GM18508 (cell line): ENCODE measurements around the gene FAM149A.

Experiments used
- ATAC-seq: cut with Tn5 transposase; IDR thresholded peaks from one replicate; pipeline ENCODE4 v1.9.1; 2021; ENCODE audit warnings: moderate number of reproducible peaks; ENCODE audit not compliant: insufficient read depth, unreplicated experiment

The FAM149A gene

DNA sequence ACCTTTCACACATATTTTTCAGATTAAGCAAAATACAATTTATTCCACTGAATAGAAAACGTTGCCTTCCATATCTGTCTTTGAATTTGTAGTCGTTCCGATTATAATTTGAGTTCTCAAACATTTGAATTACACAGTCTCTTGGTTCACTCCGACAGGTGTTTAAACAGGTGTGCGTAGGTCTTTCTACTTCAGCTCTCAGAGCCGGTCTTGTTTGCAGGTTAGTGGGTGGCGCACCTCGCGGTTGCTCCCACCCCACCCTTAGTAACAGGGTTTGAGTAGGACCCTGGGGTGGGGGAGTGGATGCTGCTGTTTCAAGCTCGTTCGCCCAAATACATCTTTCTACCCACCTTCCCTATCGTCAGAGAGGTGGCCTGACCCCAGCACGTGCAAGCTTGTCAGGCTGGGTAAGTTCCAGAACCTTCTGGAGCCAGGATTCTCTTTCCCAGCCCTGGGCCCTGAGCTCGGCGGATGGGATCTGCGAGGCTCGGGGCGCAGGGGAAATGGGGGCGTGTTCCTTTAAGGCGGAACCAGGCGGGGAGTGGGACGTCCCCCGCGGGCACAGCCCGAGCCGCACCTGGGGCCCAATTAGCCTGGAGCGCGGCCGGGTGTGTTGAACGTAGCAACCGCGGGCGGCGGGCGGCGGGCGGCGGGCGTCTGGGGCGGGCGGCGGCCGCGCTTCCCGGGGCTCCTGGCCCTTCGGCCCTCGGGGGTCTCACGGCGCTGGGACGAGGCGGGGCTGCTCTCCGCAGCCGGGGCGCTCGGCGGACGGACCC is at the start of gene FAM149A:
FAM149A (plus strand) TSS at position 591 of the 776 bp plus-strand sequence.
- no peak for ATAC-seq

DNA sequence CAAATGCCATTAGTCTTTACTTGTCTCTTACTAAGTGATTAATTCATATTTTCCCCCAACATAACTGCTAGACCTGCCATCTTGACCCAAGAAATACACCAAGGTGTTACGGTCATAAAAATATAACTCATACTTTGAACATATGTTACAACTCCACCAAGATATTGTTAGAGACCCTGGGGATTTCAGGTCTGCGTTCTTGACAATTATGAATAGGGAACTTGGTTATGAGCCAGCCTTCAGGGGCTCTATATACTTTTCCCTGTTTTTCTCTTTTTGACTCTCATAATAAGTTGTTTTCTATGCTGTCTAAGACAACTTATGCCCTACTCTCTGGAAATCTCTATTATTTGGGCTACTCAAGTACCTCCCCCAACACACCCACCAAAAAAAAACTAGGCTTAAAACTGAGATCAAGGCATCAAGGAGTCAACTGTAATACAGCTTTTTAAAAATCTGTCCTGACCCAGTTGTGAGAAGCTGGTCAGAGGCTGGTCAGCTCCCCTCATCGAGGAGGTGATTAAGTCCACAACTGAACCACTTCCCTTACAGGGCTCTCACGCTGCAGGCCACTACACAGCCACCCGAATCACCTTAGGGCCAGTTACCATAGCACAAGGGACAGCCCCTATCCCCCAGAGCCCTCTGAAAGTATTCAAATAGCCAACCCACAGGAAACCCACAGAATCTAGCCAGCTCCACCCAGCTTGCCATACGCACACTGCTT is 46.1 kb upstream of the FAM149A start:
- ATAC-seq: peak; percentile 99

DNA sequence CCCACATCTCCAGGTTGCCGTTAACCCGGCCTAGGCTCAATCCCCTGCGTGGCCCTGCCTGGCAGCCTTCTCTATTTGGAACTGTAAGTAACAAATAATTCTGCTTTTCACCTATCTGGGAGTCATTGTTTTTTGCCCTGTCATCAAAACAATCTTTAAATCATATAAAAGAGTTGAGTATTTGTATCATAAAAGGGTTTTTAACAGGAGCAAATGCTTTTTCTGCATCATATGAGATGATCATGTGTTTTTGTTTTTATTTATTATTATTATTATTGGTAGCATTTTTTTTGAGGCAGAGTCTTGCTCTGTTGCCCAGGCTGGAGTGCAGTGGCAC is 45.6 kb upstream of the FAM149A start:
- ATAC-seq: no peak

DNA sequence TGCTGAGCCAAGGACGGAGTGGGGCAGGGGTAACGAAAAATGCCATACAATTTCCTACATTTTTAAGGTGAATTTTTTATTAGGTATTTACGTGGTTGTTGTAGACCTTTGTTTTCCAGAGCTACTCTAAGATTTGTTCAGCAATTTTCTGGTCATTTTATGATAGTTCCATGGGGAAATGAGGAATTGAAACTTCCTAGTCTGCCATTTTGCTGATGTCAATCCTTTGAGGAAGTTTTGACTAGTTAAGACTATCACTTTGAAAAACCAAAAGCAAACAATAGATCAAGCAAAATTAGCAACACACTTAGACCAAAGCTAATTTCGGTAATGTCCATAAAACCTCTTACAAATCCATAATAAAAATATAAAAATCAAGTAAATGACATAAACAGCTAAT is 42.6 kb upstream of the FAM149A start:
- no peak for ATAC-seq

DNA sequence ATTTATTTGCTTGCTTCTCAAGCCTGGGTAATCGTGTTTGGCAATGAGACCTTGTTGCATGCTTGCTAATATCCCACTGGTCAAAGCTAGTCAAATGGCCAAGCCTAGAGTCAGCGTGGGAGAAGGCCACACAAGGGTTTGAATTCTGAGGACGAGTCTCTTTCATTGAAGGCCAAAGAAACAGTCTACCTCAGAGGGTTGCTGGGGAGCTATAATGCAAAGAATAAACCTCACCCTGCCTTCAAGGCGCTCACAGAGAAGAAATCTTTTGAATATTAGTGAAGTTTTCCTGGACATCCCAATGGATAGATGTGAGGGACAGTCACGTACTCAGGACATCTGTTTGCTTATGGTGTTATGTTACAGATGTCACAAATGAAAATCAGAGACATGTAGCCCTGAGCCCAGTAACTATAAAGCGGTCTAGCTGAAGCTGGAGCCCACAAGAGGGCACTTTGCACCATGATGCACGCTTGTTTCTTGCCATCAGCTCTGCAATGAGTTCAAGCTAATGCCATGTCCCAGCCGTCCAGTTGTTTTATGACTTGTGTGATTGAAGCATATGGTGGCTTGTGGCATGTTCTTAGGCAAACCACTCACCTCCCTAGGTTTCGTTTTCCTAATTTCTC is 36.6 kb upstream of the FAM149A start:
- peak; percentile 86 for ATAC-seq

DNA sequence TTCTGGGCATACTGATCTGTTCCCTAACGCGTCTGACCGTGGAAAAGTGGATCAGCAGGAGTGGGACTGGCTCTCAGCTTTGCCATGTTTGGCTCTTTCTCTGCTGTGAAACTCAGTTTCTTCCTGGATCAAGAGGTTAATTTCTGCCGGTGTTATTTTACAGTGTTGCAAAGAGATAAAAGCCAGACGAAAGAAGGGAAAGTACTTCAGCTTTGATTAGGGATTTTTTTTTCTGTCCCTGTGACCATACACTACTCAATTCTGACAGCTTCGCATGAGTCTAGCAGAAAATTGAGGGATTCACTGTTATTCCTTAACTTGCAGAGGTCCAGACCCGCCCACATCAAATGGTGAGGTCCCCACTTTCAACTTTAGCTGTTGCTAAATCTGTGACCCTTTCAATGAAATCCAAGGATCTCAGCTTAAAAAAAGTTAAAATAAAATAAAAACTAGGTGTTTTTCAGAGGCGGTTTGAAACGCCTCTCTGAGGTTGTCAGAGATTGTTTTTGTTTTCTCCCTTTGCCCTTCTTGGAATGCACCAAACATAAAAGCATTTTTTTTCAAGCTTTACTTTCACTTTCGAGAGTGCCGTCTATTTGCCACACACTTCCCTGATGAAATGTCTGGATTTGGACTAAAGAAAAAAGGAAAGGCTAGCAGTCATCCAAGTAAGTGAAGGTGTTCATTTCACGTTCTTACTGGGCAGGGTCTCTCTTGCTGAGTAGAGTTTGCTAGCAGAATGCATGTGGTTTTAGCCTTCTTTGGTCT is 35.7 kb upstream of the FAM149A start, which contains the start of gene TLR3:
TLR3 (plus strand) TSS at position 576 of the 768 bp plus-strand sequence. CDS start 7,464 bp downstream, outside the sequence.
- no peak for ATAC-seq

DNA sequence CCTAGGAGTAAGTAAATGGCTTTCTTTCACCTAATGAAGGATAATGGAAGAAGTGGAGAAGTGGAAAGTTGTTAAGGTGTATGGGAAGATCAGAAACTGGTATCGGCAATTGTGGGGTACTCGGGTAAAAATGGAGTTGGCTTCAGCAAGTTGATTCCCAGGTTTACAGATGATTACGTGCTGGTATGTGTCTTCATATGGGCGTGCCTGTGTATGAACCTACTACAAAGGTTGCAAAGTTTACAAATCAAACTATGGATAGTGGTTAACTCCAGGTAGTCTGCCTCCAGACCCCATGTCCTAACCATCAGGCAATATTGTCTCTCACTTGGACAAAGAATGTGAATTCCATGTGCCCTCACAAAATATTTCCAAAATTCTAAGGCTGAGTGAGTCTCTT is 34.8 kb upstream of the FAM149A start:
- no peak for ATAC-seq

DNA sequence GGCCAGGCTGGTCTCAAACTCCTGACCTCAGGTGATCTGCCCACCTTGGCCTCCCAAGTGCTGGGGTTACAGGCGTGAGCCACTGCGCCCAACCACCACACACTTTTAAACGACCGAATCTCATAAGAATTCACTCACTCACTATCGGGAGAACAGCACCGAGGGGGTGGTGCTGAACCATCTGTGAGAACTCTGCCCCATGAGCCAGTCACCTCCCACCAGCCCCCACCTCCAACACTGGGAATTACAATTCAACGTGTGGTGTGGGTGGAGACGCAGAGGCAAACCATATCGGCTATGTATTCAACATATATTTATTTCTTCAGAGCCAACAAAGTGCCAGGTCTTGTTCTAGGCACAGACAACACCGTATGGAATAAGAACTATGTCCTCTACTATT is 32.0 kb upstream of the FAM149A start:
- no peak for ATAC-seq

DNA sequence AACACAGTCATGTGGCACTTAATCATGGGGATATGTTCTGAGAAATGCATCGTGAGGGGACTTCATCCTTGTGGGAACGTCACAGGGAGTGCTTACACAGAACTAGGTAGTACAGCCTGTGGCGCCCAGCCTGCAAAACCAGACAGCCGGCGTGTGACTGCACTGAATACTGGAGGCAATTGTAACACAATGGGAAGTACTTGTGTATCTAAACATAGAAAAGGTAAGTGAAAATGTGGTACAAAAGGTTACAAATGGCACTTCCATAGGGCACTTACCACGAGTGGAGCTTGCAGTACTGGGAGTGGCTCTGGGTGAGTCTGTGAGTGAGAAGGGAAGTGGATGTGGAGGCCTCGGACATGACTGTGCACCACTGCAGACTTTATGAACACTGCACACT is 30.3 kb upstream of the FAM149A start:
- no peak for ATAC-seq

DNA sequence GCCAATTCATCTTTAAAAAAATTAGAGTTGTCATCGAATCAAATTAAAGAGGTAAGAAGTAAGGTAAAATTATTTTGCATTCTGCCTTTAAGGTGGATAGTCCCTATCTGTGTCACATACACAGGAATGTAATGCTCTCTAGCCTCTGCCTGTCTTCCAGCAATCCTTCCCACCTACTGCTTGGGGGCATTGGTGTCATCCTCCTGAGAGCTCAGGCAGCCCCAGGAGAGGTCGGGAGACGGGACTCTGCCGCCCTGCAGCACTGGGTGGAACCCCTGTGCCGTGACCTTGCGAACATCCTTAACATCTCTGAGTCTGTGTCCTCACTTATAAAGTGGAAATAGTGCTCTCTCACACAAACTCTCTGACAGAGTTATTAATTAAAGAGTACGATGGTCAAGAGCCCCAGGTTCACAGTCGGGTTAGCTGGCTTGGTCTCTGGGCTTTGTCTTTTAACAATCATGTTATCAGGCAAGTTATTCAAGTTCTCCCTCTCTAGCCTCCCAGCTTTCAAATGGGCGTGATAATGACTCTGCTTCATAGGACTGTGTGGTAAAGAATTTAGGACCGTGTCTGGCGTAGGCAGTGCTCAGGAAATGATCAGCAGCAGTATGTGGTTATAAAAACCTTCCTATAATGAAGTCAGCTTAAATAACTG is 25.4 kb upstream of the FAM149A start:
- ATAC-seq: no peak

DNA sequence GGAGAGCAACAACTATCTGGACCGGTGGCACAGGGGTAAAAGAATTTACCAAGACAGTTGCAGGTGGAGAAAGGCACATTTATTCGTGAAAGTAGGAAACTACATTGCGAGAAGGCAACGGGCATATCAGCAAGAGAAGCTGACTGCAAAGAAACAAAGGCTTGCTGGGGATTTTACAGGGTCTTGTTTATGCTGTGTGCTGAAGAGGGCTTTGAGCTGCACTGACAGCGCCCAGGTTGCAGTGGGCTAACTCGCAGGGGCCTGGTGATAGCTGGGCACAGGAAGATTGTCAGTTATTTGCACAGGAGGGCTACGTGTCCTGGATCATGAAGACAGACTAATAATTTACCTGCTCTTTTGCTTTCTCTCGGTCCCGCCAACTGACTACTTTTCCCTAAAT is 24.8 kb upstream of the FAM149A start:
- ATAC-seq: no peak

DNA sequence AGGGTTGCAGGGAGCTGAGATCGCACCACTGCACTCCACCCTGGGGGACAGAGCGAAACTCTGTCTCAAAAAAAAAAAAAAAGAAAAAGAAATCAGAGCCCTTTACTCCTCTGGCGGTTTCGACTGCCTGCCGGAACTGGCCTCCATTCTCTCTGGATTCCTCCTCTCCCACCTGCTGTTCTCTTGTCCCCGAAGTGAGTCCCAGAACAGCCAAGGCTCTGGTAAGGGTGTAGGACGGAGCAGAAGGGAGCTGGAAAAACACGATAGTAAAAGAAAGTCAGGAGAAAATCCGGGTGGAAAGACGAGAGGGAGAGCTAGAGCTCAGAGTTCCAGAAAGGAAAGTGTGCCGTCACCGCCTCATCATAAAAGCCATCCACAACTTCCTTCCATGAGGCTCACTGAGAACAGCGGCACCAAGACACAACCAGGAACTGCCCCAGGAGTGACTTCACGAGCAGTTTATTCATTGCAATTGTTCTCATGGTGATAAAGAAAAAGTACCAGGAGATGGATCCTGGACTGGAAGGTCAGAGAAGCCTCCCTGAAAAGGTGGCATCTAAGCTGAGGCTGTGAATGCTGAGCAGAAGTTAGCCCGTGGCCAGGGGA is 23.2 kb upstream of the FAM149A start:
- no peak for ATAC-seq

DNA sequence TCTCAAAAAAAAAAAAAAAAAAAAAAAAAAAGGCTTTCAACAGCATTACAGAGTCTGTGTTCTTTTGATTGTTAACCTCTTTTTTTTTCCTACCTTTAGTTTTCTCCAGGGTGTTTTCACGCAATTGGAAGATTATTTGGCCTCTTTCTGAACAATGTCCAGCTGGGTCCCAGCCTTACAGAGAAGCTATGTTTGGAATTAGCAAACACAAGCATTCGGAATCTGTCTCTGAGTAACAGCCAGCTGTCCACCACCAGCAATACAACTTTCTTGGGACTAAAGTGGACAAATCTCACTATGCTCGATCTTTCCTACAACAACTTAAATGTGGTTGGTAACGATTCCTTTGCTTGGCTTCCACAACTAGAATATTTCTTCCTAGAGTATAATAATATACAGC is 22.3 kb upstream of the FAM149A start:
- no peak for ATAC-seq

DNA sequence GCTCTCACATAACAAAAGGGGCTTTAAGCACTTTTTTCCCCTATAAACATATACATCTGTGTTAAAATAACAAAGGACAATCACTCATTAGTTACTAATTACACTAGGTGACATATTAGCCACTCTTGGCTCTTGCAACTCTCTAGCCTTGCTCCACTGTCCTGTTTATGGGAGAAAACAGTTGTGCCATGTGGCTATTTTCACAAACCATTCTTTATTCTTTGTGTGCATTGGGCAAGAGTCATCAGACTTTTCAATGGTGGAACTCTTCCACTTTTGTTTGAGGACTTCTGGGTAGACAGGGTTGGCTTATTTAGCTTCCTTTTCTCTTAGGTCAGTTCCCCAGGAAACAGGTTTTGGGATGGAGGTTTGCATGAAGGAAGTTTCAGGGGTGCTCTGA is 16.0 kb upstream of the FAM149A start:
- no peak for ATAC-seq

DNA sequence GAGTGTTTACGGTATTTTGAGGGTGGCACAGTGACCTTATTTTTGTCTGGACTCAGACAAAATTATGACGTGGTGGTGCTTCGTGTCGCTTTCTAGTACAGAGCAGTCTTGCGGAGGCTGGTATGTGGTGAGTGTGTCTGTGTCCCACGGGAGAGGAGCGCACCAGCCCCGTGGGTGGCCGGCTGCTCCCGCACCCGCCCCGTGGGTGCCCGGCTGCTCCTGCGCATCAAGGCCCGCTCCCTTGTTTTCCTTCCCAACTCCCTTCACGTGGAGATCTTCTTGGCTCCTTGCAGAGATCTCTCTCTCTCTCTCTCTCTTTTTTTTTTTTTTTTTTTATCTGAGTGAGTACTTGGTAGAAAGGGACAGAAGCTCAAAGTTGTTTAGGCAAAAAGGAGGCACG is 12.2 kb upstream of the FAM149A start:
- ATAC-seq: no peak

DNA sequence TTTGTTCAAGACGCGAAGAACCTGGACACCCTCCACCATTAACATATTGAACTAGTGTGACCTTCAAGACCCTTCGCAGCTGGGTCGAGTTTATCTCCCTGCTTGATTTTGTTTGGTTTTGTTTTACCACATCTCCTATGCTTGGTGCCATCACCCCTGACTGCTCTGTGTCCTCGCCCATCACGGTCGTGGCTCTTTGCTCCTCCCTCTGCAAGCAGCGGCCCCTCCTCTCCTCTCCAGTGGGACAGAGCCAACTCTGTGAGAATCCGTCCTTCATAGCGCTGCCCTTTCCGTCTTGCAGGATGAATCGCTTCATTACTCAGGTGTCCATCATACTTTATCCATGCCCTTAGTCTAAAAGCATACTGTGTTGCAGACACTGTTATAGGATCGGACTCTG is 9.1 kb upstream of the FAM149A start:
- no peak for ATAC-seq

DNA sequence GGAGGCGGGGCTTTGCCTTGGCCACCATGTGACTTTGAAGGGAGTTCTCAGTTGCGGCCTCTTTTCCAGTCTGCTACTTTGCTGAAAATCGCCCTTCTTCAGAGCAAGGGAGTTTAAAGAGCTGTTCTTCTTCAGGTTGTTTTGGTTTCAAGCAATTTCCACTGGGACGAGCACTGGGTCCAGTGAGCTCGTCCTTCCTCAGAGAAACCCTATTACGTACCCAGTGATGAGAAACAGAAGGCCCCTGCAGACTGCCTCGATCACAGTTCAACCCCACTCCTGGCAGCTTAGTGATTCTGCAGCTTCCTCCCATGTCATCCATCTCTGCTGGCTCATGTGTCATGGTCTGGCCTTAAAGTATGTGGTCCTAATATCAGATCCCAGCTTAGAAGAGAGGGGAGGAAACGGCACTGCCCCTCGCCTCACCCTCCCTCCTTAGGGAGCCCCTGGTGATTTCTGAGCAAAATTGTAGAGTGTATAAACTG is 7.8 kb upstream of the FAM149A start:
- no peak for ATAC-seq

DNA sequence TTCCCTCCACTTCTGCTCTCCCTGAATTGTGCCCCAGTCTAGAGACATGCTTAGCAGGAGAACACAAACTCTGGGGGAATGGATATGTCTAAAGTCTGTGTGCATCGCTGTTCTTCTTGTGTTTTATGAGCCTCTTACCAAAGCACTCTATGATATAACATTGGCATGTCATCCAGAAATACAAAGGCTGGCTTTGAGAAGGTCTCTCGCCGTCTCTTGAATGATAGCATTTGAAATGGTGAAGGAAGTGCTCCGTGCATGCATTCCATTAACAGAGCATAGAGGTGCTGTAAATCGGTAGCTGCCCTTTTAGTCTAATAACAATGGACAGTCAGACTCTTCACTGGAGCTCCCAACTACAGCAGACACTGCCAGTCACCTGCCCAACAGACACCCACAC is 7.1 kb upstream of the FAM149A start:
- ATAC-seq: no peak

DNA sequence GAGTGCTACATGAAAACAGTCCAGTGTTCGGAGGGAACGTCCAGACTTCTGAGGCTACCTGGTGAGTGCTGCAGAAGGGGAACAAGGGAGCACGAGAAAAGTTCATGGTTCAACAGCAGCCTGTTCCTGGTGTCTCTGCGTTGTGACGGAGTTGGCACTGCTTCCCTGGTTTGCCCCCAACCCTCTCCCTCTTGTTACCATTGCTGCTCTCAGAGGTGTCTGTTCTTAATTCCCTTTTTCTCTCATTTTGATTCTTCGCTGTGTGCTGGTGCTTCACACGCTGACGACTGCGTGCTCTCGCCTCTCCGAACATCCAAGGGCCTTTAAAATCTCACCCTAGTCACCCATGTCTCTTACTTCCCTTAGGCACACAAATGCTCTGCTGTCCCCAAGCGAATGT is 1.6 kb upstream of the FAM149A start:
- no peak for ATAC-seq
